H1 (cell line): ENCODE data around the gene ATG7. TPM values are rescaled to one million over a fixed set of nuclear protein-coding genes. Genes with fewer than 3 reads are reported as not detected.

Experiments
- EP300 ChIP-seq, 2 experiments: IDR thresholded peaks; 1 replicate in 1 of 2; 2 replicates in 1 of 2; pipeline ENCODE4 v1.6.1; 2011 to 2012; ENCODE audit warnings: low read depth in 2 of 2, low read length in 2 of 2, mild to moderate bottlenecking in 2 of 2, borderline replicate concordance in 1 of 2, inconsistent platforms in 1 of 2, moderate library complexity in 1 of 2
- polyA plus RNA-seq, 7 experiments: library from polyadenylated mRNA; depleted of rRNA in 3 of 7; stranded (reverse) in 5 of 7; unstranded in 2 of 7; fragments of >200 nt in 5 of 7; fragments of 200-250 nt in 2 of 7; gene quantifications; 1 replicate in 5 of 7; 2 replicates in 1 of 7; 4 replicates in 1 of 7; pipeline versions ENCODE4 v1.2.1 to v1.2.3, GENCODE V29; 2011 to 2013; ENCODE audit warnings: missing spikeins in 2 of 7, mixed read lengths in 2 of 7
- total RNA-seq: library from RNA; stranded (reverse); fragmentation: NEBNext Ultra II Directional; extraction: Animal tissue kit (Norgen Biotek cat#: 25700); gene quantifications from 2 replicates; pipeline ENCODE4 v1.2.1, GENCODE V29; 2021

The ATG7 gene
- total and polyA plus RNA-seq, 2 of the 8 experiments (the other 6 are each of a cell fraction or from before 2014, with no cell fraction given) = 15.0 to 19.1 TPM

GRCh38 chr3:11563159-11563864 is 291.1 kb downstream of the ATG7 start (continued):
- no peak for TF ChIP-seq EP300 (IDR thresholded peaks at IDR 0.05; ENCODE audit: borderline replicate concordance in 1 of 2, low read depth in 2 of 2, low read length in 2 of 2)
